MM.1S (cell line): ENCODE results near the gene C7orf33.

Experiments used
- EZH2 ChIP-seq: fragments of 300-600 bp; sonication (generic); optimal IDR thresholded peaks from 2 replicates; pipeline ENCODE3; 2017; ENCODE audit warnings: low read depth, mild to moderate bottlenecking, antibody characterized with exemption, low read length, mixed read lengths
- EZH2phosphoT487 ChIP-seq: fragments of 300-600 bp; sonication (generic); IDR thresholded peaks from 2 replicates; pipeline ENCODE4 v1.6.1; 2018; ENCODE audit warnings: antibody characterized with exemption, low read length
- TF ChIP-seq, protein P1 (sequence below): fragments of 300-600 bp; sonication (generic); IDR thresholded peaks from 2 replicates; pipeline ENCODE4 v1.5.1; 2016; ENCODE audit warnings: antibody characterized with exemption, low read length, mixed read lengths

DNA sequence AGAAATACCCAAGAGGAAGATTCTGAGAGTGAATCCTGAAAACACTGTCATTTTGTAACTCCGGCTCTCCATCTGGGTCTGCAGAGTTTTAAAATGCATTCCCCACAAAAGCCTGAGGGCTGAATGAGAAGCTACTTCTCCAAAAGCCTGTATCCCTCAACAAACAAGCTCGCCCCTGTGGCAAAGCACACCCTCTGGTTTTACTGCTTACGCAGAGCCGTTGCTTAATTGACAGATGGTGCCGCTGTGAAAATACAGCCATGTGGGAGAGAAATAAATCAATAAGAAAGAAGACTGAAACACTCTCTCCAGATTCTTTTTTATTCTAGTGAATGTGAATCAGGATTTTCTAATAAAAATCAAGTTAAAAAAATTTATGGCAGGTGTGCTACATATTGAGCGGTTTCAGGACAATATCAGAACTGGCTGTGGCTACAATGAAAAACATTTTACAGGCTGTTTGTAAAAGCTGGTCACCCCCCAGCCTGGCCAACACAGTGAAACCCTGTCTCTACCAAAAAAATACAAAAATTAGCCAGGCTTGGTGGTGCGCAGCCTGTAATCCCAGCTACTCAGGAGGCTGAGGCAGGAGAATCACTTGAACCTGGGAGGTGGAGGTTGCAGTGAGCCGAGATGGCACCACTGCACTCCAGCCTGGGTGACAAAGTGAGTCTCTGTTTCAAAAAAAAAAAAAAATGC is 32.5 kb downstream of the C7orf33 start:
- TF ChIP-seq EZH2phosphoT487 (no peak), EZH2 (no peak)
- TF ChIP-seq, protein P1, sequence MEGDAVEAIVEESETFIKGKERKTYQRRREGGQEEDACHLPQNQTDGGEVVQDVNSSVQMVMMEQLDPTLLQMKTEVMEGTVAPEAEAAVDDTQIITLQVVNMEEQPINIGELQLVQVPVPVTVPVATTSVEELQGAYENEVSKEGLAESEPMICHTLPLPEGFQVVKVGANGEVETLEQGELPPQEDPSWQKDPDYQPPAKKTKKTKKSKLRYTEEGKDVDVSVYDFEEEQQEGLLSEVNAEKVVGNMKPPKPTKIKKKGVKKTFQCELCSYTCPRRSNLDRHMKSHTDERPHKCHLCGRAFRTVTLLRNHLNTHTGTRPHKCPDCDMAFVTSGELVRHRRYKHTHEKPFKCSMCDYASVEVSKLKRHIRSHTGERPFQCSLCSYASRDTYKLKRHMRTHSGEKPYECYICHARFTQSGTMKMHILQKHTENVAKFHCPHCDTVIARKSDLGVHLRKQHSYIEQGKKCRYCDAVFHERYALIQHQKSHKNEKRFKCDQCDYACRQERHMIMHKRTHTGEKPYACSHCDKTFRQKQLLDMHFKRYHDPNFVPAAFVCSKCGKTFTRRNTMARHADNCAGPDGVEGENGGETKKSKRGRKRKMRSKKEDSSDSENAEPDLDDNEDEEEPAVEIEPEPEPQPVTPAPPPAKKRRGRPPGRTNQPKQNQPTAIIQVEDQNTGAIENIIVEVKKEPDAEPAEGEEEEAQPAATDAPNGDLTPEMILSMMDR: no peak
